ENCODE measurements around the gene IDH3A. TPM values are rescaled to one million over a fixed set of nuclear protein-coding genes. Genes with fewer than 3 reads are reported as not detected.
A peak's percentile ranks its signal among the peaks of the same experiment; 100 is the strongest.
"Not testable (repeated sequence)": the region's sequence is repeated elsewhere in the genome, so short reads cannot be mapped to it uniquely, and the experiment has no call there.

IDH3A gene
- total RNA-seq, 1 donor from 2014 or later = 101 TPM

- no peak for DNase-seq (ENCODE audit: low spot score)
Measured at GRCh38 chr15:78129077-78129750, 19.9 kb upstream of the IDH3A start.

GRCh38 chr15:78129751-78130287 is 19.3 kb upstream of the IDH3A start:
- no peak for DNase-seq (ENCODE audit: low spot score)

GRCh38 chr15:78130466-78131294 is 18.5 kb upstream of the IDH3A start:
- DNase-seq (ENCODE audit: low spot score) = no peak

GRCh38 chr15:78131295-78132061 is 17.7 kb upstream of the IDH3A start, which contains the start of gene CIB2:
CIB2 (minus strand) TSS chr15:78131445; CDS start chr15:78131215, 230 bp downstream.
- peak; percentile 79 for DNase-seq (ENCODE audit: low spot score)

GRCh38 chr15:78133801-78134200 is 15.4 kb upstream of the IDH3A start:
- DNase-seq (ENCODE audit: low spot score) = peak; percentile 50

- DNase-seq (ENCODE audit: low spot score) = no peak
Measured at GRCh38 chr15:78139578-78139977, 9.6 kb upstream of the IDH3A start.

GRCh38 chr15:78140292-78140691 is 8.9 kb upstream of the IDH3A start:
- no peak for DNase-seq (ENCODE audit: low spot score)

- no peak for DNase-seq (ENCODE audit: low spot score)
Measured at GRCh38 chr15:78142332-78142731, 6.8 kb upstream of the IDH3A start.

GRCh38 chr15:78146425-78147154 is 2.6 kb upstream of the IDH3A start:
- peak; percentile 37 for DNase-seq (ENCODE audit: low spot score)

- DNase-seq (ENCODE audit: low spot score) = no peak
Measured at GRCh38 chr15:78147566-78147965, 1.6 kb upstream of the IDH3A start.

- DNase-seq (ENCODE audit: low spot score) = no peak
Measured at GRCh38 chr15:78148392-78149067, 632 bp upstream of the IDH3A start.

GRCh38 chr15:78149805-78150751 is 916 bp downstream of the IDH3A start:
- DNase-seq (ENCODE audit: low spot score) = peak; percentile 16

- DNase-seq (ENCODE audit: low spot score) = not testable (repeated sequence)
Measured at GRCh38 chr15:78151075-78151474, 1.9 kb downstream of the IDH3A start.

- no peak for DNase-seq (ENCODE audit: low spot score)
Measured at GRCh38 chr15:78154955-78155354, 5.8 kb downstream of the IDH3A start.

- DNase-seq (ENCODE audit: low spot score) = peak; percentile 70
Measured at GRCh38 chr15:78155355-78155939, 6.3 kb downstream of the IDH3A start.

- DNase-seq (ENCODE audit: low spot score) = peak; percentile 33
Measured at GRCh38 chr15:78156653-78157052, 7.5 kb downstream of the IDH3A start.

- no peak for DNase-seq (ENCODE audit: low spot score)
Measured at GRCh38 chr15:78157203-78157602, 8.0 kb downstream of the IDH3A start.

- no peak for DNase-seq (ENCODE audit: low spot score)
Measured at GRCh38 chr15:78159395-78159794, 10.2 kb downstream of the IDH3A start.

GRCh38 chr15:78162038-78162437 is 12.9 kb downstream of the IDH3A start:
- DNase-seq (ENCODE audit: low spot score) = no peak

Data from umbilical cord (tissue), 2 donors.